ENCODE results near the gene FNDC3B.
"Not testable (repeated sequence)": the region's sequence is repeated elsewhere in the genome, so short reads cannot be mapped to it uniquely, and the experiment has no call there.

FNDC3B gene

GRCh38 chr3:172246107-172246844, 206.9 kb downstream of the FNDC3B start:
- DNase-seq = no peak

DNA sequence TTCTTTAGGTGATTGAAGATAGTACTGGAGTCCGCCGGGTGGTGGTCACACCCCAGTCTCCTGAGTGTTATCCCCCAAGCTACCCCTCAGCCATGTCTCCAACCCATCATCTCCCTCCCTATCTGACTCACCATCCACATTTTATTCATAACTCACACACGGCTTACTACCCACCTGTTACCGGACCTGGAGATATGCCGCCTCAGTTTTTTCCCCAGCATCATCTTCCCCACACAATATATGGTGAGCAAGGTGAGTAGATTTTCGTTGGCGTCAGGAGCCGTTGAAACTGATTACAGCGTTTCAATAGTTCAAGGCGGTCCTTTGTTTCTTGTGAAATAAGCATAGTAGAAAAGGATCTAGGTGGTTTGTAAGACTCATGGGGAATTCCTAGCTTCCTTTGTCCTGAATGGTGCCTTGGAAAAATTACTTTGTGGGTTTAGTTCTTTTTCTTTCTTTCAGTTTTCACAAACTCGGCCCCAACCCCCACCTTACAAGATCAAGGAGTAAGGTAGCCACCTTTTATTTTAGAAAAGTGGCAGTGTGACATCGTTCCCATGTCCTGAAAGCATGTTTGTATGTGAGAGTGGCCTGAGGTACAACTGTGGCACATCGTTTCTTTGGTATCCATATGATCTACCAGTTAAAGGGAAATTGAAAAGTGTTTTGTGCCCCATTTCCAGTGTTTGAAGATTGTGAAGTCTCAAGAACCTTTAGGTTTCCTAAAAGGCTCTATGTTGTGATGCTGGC, 208.3 kb downstream of the FNDC3B start:
- no peak for DNase-seq

DNA sequence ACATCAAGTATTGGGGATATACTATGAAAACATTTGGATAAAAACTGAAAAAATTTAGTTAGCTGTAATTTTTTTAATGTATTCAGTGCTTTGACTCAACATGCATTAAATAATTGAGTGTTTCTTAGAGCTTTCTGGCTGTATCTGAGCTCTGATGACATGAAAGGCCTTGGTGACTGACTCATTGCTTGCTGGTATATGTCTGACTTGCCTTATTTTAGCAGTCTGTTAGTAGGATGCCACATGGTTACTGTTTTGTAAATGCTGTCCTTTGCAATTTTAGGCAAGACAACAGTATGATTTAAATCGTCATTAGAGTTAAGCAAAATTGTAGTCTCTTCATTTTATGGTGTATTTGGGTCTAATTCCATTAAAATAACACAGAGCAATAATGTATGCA, 209.7 kb downstream of the FNDC3B start:
- DNase-seq = no peak

DNA sequence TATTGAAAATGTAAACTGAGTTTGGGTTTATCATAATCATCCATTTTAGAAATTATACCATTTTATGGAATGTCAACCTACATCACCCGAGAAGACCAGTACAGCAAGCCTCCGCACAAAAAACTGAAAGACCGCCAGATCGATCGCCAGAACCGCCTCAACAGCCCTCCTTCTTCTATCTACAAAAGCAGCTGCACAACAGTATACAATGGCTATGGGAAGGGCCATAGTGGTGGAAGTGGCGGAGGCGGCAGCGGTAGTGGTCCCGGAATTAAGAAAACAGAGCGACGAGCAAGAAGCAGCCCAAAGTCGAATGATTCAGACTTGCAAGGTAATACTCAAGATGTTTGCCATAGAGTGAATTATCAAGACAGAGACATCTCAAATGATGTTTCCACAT, 211.8 kb downstream of the FNDC3B start:
- no peak for DNase-seq

DNA sequence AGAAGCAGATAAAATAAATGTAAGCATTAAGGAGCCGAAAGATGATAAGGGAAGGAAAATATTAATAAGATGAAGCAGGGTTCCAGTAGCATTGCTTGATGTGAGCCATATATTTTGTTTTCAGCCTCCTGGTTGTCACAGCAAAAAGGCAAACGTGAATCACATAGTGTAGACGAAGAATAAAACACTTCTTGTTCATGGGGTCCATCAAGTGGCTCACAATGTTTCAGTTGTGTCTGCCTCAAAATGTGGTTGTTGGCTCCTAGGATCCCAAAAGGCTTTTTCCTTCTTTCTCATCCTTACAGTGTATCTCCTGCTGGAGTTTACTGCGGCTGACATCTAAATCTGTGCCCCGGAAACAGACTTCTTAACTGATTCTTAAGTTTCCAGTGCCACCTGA, 213.8 kb downstream of the FNDC3B start:
- DNase-seq = no peak

DNA sequence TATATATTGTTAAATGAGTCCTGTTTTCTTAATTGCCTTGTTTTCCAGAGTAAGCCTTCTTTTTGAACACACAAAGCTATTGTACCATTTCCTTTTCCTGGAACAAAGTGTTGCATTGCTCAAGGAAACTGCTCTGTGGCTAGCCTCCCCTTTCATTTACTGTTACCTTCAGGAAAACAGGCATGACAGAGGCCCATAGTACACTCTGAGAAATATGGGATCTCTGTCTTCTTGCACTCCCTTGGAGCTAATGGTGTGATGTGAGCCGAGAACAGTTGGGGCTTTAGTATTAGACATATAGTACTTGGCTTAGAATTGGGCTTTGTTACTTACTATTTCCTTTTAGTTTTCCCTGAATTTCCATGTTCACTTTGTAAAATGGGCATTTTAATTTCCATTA, 215.2 kb downstream of the FNDC3B start:
- no peak for DNase-seq

DNA sequence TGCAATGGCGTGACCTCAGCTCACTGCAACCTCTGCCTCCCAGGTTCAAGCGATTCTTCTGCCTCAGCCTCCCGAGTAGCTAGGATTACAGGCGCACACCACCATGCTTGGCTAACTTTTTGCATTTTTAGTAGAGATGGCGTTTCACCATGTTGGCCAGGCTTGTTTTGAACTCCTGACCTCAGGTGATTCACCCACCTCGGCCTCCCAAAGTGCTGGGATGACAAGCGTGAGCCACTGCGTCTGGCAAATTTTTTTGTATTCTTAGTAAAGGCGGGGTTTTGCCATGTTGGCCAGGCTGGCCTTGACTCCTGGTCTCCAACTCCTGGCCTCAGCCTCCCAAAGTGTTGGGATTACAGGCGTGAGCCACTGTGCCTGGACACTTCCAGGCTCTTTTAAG, 215.9 kb downstream of the FNDC3B start:
- not testable (repeated sequence) for DNase-seq

- no peak for DNase-seq
Measured at GRCh38 chr3:172256101-172256734, 216.8 kb downstream of the FNDC3B start.

GRCh38 chr3:172257648-172258400, 218.4 kb downstream of the FNDC3B start:
- DNase-seq = no peak

DNA sequence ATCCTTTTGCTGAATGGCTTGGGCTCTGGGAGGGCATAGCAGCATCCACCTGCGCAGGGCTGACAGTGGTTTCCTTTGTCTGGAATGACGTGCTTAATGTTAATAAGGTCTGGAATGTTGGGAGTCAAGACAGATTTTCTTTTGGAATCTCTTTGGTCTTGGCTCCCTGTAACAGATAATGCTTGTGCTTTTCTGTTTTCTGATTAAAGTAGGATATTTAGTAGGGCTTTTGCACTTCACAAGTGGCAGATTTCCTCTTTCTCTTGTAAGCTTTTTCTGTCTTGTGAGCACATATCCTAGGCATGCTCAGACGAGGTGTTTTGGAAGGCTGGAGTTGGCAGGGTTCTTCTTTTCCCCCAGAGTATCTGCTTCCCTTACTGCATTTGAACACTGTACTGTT, 219.2 kb downstream of the FNDC3B start:
- DNase-seq = no peak

- no peak for DNase-seq
Measured at GRCh38 chr3:172259111-172259541, 219.7 kb downstream of the FNDC3B start.

DNA sequence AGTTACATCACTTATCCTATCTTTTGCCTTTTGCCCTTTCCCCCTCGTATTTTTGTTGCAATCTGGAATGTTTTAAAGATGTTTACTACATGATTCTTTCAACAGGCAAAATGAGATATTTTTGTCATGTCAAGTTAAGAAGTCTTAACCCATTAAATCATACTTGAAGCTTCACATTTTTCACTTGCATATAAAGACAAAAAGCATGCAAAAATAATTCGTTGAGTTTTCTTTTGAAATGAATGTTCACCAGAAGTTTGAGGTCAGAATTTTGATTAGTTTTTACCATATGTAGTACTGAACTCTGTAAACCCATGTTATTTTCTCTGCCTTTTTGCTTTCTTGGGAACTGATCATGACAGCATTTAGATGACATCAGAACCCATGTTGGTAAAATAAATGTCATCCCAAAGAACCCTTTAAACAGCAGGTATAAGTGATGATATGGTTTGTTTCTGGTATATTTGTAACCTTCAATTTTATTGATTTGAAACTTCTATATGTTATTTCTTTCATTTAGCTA, 220.4 kb downstream of the FNDC3B start:
- no peak for DNase-seq

GRCh38 chr3:172260381-172260780, 221.0 kb downstream of the FNDC3B start:
- no peak for DNase-seq

DNA sequence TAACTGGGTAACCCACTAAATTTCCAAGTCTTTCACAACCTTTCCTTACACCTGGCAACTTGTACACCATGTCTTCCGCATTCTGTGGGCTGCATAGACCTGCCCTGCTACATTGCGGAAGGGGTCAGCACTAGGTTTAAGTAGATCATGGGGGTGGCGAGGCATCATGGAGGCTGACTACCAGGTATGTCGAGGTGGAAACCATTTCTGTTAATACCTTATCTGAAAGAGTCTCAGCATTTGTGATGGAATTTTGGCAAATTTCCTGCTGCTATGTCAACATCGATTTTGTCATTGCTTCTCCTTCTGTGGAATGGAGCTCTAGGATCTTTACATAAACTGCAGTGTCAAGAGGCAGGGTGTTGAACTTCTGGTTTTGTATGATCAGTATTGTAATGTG, 221.7 kb downstream of the FNDC3B start:
- no peak for DNase-seq

- no peak for DNase-seq
Measured at GRCh38 chr3:172262991-172263608, 223.7 kb downstream of the FNDC3B start.

DNA sequence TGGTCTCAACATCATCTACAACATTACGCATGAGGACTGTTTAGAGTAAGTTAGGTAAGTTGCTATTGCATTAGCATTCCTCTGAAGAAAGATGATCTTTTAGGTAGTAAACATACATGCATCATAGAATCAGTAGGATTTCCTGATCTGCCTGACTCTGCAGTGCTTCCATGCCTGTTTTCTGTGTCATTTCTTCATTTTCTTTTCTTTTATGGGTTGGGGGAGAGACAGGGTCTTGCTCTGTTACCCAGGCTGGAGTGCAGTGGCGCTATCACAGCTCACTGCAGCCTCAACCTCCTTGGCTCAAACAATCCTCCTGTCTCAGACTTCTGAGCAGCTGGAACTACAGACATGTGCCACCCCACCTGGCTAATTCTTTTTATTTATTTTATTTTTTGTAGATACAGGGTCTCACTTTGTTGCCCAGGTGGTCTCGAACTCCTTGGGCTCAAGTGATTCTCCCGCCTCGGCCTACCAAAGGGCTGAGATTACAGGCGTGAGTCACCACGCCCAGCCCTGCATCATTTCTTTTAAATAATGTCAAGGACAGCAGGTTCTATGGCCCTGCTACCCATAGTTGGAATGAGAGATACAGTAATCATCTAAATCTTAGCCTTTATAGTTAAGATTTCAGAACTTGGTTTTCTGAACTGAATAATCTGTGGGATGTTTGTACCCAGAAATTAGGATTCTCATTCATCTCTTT, 224.6 kb downstream of the FNDC3B start:
- DNase-seq = no peak

GRCh38 chr3:172266103-172266502, 226.7 kb downstream of the FNDC3B start:
- no peak for DNase-seq

DNA sequence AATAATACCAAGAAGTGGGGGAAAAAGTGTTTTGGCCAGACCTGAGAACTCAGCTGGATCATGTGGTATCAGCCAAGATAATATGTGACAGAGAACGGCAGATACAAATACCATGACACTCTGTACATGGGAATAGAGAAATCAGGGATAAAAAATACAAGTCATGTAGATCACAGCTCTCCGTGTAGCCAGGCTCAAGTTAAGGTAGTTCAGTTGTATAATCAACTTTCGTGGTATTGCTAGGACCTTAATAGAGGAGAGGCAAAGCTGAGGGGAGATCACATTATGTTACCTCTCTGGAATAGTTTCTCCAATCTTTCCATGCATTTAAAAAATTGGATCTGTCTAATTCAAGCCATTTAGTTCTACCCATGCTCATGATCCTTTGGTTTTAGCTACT, 229.0 kb downstream of the FNDC3B start:
- DNase-seq = no peak

GRCh38 chr3:172268868-172269267, 229.5 kb downstream of the FNDC3B start:
- no peak for DNase-seq

DNA sequence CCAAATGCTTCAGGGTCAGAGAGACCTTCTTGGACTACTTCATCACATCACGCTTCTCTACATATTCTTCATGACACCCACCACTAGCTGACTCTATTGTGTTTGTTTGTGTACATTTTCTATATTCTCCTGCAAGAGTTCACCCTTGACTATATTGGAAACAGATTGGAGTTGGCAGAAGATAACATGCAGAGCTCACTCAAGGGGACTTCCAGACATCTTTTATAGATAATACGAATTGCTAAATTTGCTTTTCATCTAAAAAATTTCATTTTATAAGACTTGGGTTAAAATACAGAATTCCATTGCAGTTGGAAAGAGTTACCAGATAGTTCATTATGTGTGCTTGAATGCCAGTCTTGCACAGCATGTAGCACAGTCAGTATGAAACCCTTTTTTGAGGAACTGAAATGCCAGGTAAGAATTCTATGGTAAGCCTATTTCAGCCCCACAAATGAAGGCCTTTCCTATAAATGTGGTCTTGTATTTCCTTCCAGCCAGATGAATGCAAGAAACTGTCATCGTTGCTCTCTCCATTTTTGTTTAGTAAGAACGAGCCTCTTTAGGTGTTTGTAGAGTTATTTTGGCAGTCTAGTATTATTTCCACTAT, 231.3 kb downstream of the FNDC3B start:
- no peak for DNase-seq

GRCh38 chr3:172271386-172271976, 232.1 kb downstream of the FNDC3B start:
- DNase-seq = no peak
